HG02571 (cell line): ENCODE measurements around the gene DDX46.
"Not testable (repeated sequence)": the region's sequence is repeated elsewhere in the genome, so short reads cannot be mapped to it uniquely, and the experiment has no call there.

Experiments
- ATAC-seq: cut with Tn5 transposase; IDR thresholded peaks from one replicate; pipeline ENCODE4 v1.9.1; 2021; ENCODE audit warnings: mild to moderate bottlenecking, moderate library complexity; ENCODE audit not compliant: unreplicated experiment

Gene DDX46

DNA sequence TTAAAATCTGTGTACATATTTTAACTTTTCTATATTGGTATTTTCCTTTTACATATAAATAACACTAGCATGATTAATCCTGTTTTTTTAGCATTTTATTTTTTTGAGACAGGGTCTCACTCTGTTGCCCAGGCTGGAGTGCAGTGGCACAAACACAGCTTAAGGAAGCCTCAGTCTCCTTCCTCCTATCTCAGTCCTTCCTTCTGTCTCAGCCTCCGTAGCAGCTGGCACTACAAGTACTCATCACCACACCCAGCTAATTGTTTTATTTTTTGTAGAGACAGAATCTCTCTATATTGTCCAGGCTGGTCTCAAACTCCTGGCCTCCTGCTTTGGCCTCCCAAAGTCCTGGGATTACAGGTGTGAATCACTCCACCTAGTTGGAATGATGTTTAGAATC is 85.7 kb downstream of the DDX46 start:
- no peak for ATAC-seq

DNA sequence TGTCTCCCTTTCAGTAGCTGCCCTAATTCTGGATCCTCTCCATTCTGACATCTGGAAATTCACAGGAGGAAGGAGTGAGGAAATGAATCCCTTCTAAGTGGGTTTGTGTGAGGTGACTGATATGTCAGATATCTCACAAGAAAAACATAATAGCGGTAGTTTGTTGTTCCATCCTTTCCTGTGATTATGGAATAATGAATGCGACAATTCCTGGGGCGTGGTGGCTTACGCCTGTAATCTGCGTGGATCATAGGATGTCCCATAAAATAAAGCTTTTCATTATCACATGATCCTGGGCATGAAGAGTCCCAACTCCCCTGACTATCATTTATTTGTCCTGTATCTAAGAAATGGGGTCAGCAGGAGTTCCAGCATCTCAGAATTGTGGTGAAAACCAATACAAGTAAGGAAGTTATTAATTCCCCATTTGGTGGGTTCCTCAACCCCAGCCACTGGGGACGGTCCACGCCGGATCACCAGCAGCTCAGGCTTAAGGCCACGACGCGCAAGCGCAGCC is 86.8 kb downstream of the DDX46 start:
- ATAC-seq = no peak

GRCh38 chr5:134845852-134846640 is 87.5 kb downstream of the DDX46 start, which contains the start of gene C5orf24:
Gene C5orf24, plus strand, starts transcription at chr5:134845968. Its CDS starts 8,933 bp downstream, at chr5:134854901.
- ATAC-seq = peak; percentile 85

GRCh38 chr5:134846641-134846960 is 88.0 kb downstream of the DDX46 start:
- no peak for ATAC-seq

DNA sequence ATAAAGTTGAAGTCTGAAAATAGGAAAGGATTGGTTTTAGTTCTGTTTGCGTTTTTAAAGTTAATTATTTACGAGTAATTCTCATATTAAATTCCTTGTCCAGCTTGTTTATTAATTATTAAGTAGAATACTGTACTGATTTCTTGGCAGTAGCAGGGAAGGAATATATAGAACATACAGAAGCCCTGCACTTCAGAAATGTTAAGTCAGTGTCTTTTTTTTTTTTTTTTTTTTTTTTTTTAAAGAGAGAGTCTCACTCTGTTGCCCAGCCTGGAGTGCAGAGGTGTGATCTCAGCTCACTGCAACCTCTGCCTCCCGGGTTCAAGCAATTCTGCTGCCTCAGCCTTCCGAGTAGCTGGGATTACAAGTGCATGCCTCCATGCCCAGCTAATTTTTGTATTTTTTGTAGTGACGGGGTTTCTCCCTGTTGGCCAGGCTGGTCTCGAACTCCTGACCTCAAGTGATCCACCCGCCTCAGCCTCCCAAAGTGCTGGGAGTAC is 90.9 kb downstream of the DDX46 start:
- not testable (repeated sequence) for ATAC-seq

DNA sequence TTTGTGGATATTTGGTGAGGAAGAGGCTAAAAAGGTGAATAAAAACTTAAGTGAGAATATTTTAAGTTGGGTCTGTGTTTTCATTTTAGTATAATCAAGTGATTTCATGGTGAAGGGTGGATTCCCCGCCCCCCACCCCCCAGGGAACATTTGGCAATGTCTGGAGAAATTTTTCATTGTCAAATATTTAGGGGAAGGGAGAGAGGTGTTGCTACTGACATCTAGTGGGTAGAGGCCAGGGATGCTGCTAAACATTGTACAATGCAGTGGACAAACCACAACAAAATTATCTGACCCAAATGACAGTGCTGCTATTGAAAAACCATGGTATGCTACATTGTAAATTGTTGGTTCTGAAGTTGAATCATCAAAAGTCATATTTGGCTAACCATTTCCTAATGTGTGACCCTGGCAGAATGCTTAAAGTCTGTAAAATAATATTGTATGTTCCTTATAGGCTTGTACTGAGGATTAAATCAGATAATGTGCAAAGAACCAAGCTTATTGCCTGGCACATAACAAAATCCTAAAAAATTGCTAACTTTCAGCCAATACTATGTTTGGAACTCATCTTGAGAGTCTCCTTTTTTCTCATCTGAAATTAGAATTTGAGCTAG is 92.8 kb downstream of the DDX46 start:
- ATAC-seq = no peak

GRCh38 chr5:134856465-134856864 is 97.9 kb downstream of the DDX46 start:
- not testable (repeated sequence) for ATAC-seq

DNA sequence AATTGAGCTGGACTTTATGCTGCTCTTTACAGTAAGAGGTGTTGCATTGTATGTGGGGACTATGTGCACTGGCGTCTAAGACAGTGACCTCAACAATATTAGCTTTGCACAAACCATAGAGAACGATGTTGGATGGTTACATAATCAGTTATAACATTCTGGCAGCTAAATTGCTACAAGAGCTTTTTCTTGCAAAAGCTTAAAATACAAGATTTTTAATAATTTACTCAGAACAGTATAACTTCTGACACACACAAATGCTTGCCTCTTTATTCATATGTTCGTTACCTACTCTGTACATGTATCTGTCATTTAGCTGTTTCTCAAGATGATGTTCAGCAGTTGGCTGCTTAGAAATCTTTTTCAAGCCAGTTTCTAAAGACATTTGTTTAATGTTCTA is 98.8 kb downstream of the DDX46 start:
- ATAC-seq = no peak

DNA sequence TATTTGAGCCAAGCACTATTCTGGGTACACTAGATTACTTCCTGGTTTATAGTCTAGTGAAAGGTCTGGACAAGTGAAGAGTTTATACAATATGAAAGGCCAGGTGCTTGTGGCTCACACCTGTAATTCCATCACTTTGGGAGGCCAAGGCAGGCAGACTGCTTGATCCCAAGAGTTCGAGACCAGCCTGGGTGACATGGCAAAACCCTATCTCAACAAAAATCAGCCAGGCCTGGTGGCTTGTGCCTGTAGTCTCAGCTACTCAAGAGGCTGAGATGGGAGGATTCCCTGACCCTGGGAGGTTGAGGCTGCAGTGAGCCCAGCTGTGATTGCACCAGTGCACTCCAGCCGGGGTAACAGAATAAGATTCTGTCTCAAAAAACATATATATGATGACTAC is 106.1 kb downstream of the DDX46 start:
- ATAC-seq = no peak

DNA sequence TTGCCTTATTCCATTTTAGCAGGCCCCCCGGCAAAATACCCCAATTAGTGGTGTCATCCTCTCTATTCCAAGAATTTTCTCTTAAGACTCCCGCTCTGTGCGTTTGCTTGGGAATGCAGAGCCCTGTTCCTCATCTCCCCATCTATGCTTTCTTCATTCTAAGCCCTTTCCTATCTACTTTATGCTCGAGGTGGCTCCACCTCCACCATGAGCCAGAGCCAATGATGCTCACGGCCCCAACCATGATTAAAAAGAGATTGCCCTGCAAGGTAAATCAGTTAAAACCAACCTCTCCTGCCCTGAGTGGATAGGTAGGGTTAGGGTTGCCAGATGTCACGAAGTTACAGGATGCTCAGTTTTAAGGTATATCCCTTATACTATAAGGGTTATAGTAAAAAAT is 114.9 kb downstream of the DDX46 start:
- no peak for ATAC-seq

DNA sequence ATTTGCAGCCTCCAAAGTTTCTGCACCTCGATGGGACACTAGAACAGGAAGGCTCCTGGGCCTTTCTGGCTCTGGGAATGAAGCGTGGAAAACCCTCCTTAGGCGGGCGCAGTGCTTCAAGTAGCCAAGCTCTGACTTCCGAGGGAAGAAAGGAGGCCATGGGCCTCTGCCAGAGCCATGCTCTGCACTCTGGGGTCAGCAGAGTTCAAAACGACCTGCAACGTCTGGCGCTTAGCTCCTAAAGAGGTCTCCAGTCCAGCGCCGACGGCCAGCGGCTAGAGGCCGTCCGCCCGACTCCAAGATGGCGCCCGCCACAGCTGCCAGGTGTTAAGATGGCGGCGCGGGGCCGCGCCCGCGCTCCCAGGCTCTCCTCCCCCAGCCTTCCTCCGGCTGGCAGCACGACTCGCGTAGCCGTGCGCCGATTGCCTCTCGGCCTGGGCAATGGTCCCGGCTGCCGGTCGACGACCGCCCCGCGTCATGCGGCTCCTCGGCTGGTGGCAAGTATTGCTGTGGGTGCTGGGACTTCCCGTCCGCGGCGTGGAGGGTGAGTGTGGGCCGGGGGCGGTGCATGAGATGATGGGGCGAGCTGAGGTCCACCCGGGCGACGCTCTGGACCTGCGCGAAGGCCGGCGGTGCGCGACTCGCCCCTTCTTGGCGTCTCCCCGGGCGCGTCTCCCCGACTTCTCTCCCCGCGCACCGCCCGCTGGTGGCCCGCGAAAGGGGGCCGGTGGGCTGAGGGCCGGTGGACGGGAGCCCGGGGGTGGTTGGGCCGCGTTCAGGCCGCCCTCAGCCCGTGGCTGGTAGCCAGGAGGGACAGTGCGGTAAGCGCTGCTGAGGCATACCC is 115.6 kb downstream of the DDX46 start, which contains the start of gene TXNDC15:
TSS of gene TXNDC15 (plus strand) at position 385 of the 844 bp plus-strand sequence. CDS start at position 442, 57 bp downstream.
- peak; percentile 78 for ATAC-seq

DNA sequence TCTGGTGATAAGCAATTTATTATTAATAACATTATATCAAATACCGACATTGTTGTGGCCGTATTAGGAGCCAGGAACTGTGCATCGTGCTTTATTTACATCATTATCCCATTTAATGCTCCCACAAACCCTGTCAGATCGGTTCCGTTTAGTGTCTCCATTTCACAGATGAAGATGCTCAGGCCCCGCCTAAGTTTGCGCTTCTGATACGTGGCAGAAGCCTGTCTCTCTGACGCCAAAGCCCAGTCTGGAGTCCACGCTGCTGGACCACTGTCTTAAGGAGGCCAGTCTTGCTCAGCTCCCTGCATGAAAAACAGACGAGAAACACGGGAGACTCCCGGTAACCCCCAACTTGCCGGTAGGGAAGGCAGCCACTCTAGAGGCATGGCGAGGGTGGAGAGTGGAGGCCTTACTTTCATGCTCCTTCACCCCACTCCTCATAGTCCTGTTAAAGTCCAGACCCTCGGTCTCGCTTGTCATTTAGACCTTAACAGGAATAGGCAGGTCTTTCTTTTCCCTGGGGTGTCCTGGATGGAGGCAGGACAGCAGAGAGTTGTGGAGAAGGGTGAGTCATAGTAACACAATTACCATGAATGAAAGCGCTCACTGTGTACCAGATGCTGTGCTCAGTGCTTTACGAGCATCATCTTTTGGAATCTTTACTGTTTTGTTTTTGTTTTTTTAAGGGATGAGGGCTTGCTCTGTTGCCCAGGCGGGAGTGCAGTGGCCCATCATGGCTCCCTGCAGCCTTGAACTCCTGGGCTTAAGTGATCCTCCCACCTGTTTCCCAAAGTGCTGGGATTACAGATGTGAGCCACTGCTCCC is 116.5 kb downstream of the DDX46 start:
- peak; percentile 34 for ATAC-seq

- ATAC-seq = no peak
These were observed 118.6 kb downstream of the DDX46 start for GRCh38 chr5:134877159-134877558.

DNA sequence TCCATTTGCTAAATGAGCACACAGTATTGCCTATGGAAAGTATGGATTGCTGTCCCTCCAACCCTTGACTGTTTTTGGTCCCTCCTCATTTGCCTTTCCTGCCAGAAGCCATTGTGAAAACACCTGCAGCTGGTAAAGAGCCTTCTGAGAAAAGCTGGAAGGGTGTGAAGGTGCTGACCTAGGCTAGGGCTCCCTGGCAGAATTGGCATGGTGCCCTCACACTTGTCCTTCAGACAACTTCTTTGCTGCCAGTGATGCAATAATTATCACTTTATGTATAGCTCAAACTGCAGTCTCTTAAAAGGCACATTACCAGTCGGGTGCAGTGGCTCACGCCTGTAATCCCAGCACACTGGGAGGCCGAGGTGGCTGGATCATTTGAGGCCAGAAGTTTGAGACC is 119.8 kb downstream of the DDX46 start:
- ATAC-seq = no peak

DNA sequence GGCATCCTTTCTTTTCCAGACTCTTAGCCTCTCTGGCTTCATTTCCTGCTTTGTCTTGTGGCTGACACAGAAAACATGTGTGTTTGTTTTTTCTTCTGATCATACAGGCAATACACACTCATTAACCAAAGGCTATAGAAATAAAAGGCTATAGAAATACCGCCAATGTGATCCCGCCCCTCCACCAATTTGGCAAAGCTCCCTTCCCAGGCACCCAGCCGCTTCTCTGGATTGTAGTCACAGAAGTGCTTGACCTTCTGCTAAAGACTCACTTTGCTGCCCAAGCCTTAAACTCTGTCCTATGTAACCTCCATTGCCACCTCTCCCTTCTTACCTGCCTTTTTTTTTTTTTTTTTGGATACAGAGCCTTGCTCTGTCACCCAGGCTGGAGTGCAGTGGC is 120.9 kb downstream of the DDX46 start:
- no peak for ATAC-seq
